Cardiac muscle cell (in vitro differentiated cells and primary cell): ENCODE measurements around the gene PTPRD. TPM values are rescaled to one million over a fixed set of nuclear protein-coding genes. Genes with fewer than 3 reads are reported as not detected.
"Not testable (repeated sequence)": the region's sequence is repeated elsewhere in the genome, so short reads cannot be mapped to it uniquely, and the experiment has no call there.

Experiments used
- DNase-seq, 2 donors: peaks; one replicate each; pipeline versions ENCODE4 v3.0.0 to v3.0.0-alpha.2; 2010 to 2017; ENCODE audit warnings: low read depth in 1 of 2, low spot score in 1 of 2
- H3K27ac ChIP-seq: fragments of 200-600 bp; sonication (generic); 2 replicates; pipeline ENCODE4 v1.5.1; 2016
- H3K27me3 ChIP-seq: fragments of 200-600 bp; sonication (generic); 2 replicates; pipeline ENCODE4 v1.6.0; 2016; ENCODE audit warnings: control low read depth
- H3K36me3 ChIP-seq: fragments of 200-600 bp; sonication (generic); 2 replicates; pipeline ENCODE4 v1.5.1; 2016; ENCODE audit warnings: control low read depth
- H3K4me1 ChIP-seq: fragments of 200-600 bp; sonication (generic); 2 replicates; pipeline ENCODE4 v1.8.1; 2017; ENCODE audit warnings: low read depth, mild to moderate bottlenecking, mixed run types
- H3K4me3 ChIP-seq: fragments of 200-600 bp; sonication (generic); 2 replicates; pipeline ENCODE4 v1.5.1; 2016; ENCODE audit warnings: mild to moderate bottlenecking
- H3K9me3 ChIP-seq: fragments of 200-600 bp; sonication (generic); 2 replicates; pipeline ENCODE4 v1.5.1; 2017; ENCODE audit warnings: low read depth, mild to moderate bottlenecking, control low read depth
- CTCF ChIP-seq: IDR thresholded peaks from 2 replicates; pipeline ENCODE4 v1.5.1; 2012; ENCODE audit warnings: low read depth, mild to moderate bottlenecking, low read length
- polyA plus RNA-seq: library from polyadenylated mRNA; unstranded; fragments of >200 nt; fragmentation: Nextera tagmentation; extraction: Ambion mirVana; gene quantifications from 2 replicates; pipeline ENCODE4 v1.2.1, GENCODE V29; 2016
- total RNA-seq: library from RNA; depleted of rRNA; stranded (reverse); fragments of >200 nt; gene quantifications from 2 replicates; pipeline ENCODE4 v1.2.3, GENCODE V29; 2016

The PTPRD gene
- total and polyA plus RNA-seq, 2 experiments from 2014 or later, result 37.0 to 287 TPM

GRCh38 chr9:9938432-9938831, 674.4 kb downstream of the PTPRD start:
- Histone ChIP-seq H3K4me3 (no peak overlapping the region), H3K9me3 (no peaks in the 10 kb centered on the region), H3K36me3 (no peaks in the 10 kb centered on the region), H3K4me1 (no peaks in the 10 kb centered on the region), H3K27ac (no peak overlapping the region), H3K27me3 (no peaks in the 10 kb centered on the region)
- no peak for TF ChIP-seq CTCF
- DNase-seq, result no peak

- H3K27me3 ChIP-seq, DNase-seq, H3K27ac ChIP-seq, H3K4me3 ChIP-seq, H3K36me3 ChIP-seq, H3K9me3 ChIP-seq, H3K4me1 ChIP-seq: not testable (repeated sequence)
These were observed 681.3 kb downstream of the PTPRD start for GRCh38 chr9:9931464-9931863.

GRCh38 chr9:9924376-9924775, 688.4 kb downstream of the PTPRD start:
- H3K27ac ChIP-seq, result no peak overlapping the region
- no peaks in the 10 kb centered on the region for H3K9me3 ChIP-seq
- H3K27me3 ChIP-seq, result no peaks in the 10 kb centered on the region
- no peaks in the 10 kb centered on the region for H3K36me3 ChIP-seq
- H3K4me3 ChIP-seq, result no peak overlapping the region
- no peak for DNase-seq
- no peaks in the 10 kb centered on the region for H3K4me1 ChIP-seq
- TF ChIP-seq CTCF, result no peak

GRCh38 chr9:9921805-9922204, 691.0 kb downstream of the PTPRD start:
- no peaks in the 10 kb centered on the region for H3K9me3 ChIP-seq
- no peak for TF ChIP-seq CTCF
- H3K4me3 ChIP-seq, result no peak overlapping the region
- H3K27me3 ChIP-seq, result no peaks in the 10 kb centered on the region
- no peak for DNase-seq
- H3K4me1 ChIP-seq, result no peaks in the 10 kb centered on the region
- no peaks in the 10 kb centered on the region for H3K36me3 ChIP-seq
- no peak overlapping the region for H3K27ac ChIP-seq

GRCh38 chr9:9920425-9921060, 692.3 kb downstream of the PTPRD start:
- no peak for TF ChIP-seq CTCF

GRCh38 chr9:9919174-9919775, 693.5 kb downstream of the PTPRD start:
- H3K4me1 ChIP-seq, result no peaks in the 10 kb centered on the region
- no peak for TF ChIP-seq CTCF
- H3K27me3 ChIP-seq, result no peaks in the 10 kb centered on the region
- no peaks in the 10 kb centered on the region for H3K36me3 ChIP-seq
- no peaks in the 10 kb centered on the region for H3K9me3 ChIP-seq
- H3K4me3 ChIP-seq, result no peak overlapping the region
- no peak for DNase-seq
- H3K27ac ChIP-seq, result no peak overlapping the region

More at GRCh38 chr9:9920425-9921060, 692.3 kb downstream of the PTPRD start:
- H3K27ac ChIP-seq, result no peak overlapping the region
- no peak overlapping the region for H3K4me3 ChIP-seq
- DNase-seq, result no peak
- no peaks in the 10 kb centered on the region for H3K36me3 ChIP-seq
- H3K9me3 ChIP-seq, result no peaks in the 10 kb centered on the region
- H3K4me1 ChIP-seq, result no peaks in the 10 kb centered on the region
- H3K27me3 ChIP-seq, result no peaks in the 10 kb centered on the region
